Renal cortex interstitium (tissue), 11 donors: ENCODE results near the gene CLDN2. TPM values are rescaled to one million over a fixed set of nuclear protein-coding genes. Genes with fewer than 3 reads are reported as not detected.
"Not testable (repeated sequence)": the region's sequence is repeated elsewhere in the genome, so short reads cannot be mapped to it uniquely, and the experiment has no call there.

Experiments used
- DNase-seq, 11 donors: peaks; one replicate each; pipeline ENCODE4 v3.0.0-alpha.2; 2013; ENCODE audit warnings: low read depth in 9 of 11, low spot score in 4 of 11; ENCODE audit errors: extremely low read depth in 1 of 11
- polyA plus RNA-seq, 3 donors: library from polyadenylated mRNA; unstranded; fragments of 120-200 nt; gene quantifications; one replicate each; pipeline ENCODE4 v1.2.1, GENCODE V29; 2013; ENCODE audit not compliant: insufficient read length in 3 of 3

CLDN2 gene
- polyA plus RNA-seq, 3 donors: 70.1 to 78.3 (median 70.4) TPM

GRCh38 chrX:106951230-106951629 is 31.0 kb downstream of the CLDN2 start:
- DNase-seq: no peak

GRCh38 chrX:106952089-106952488 is 31.9 kb downstream of the CLDN2 start:
- DNase-seq: no peak

- DNase-seq: no peak
Measured at GRCh38 chrX:106952538-106952937, 32.3 kb downstream of the CLDN2 start.

- no peak for DNase-seq
Measured at GRCh38 chrX:106952988-106953387, 32.8 kb downstream of the CLDN2 start.

- no peak for DNase-seq
Measured at GRCh38 chrX:106954041-106954440, 33.8 kb downstream of the CLDN2 start.

GRCh38 chrX:106955004-106955772 is 35.0 kb downstream of the CLDN2 start:
- DNase-seq: no peak

- no peak for DNase-seq
Measured at GRCh38 chrX:106957856-106958255, 37.7 kb downstream of the CLDN2 start.

- DNase-seq: peak in 7 of 11 donors; percentile 2 to 23 (median 10)
Measured at GRCh38 chrX:106959901-106960300, 39.7 kb downstream of the CLDN2 start.

GRCh38 chrX:106963111-106963510 is 42.9 kb downstream of the CLDN2 start:
- no peak for DNase-seq

GRCh38 chrX:106964290-106964689 is 44.1 kb downstream of the CLDN2 start:
- DNase-seq: no peak

GRCh38 chrX:106966547-106966946 is 46.3 kb downstream of the CLDN2 start:
- DNase-seq: not testable (repeated sequence)

- no peak for DNase-seq
Measured at GRCh38 chrX:106972896-106973295, 52.7 kb downstream of the CLDN2 start.

- DNase-seq: no peak
Measured at GRCh38 chrX:106973433-106974149, 53.4 kb downstream of the CLDN2 start.

- DNase-seq: no peak
Measured at GRCh38 chrX:106976416-106976815, 56.2 kb downstream of the CLDN2 start.

Other genes with a start within 250 kb of the CLDN2 start
- 10 to 100 TPM in 2 of 3 donors, 1 to 10 TPM in 1; 9.1 to 12.7 (median 10.8) TPM for gene RNF128, start 193.7 kb upstream of the CLDN2 start, polyA plus RNA-seq
- 1 to 10 TPM; 5.0 to 6.8 (median 5.1) TPM for gene TBC1D8B, start 117.7 kb upstream of the CLDN2 start, polyA plus RNA-seq
- gene RIPPLY1, start 17.1 kb upstream of the CLDN2 start, polyA plus RNA-seq: 1 to 10 TPM; 2.4 to 3.0 (median 2.5) TPM
- 10 to 100 TPM; 18.6 to 21.1 (median 20.1) TPM for gene MORC4, start 79.8 kb downstream of the CLDN2 start, polyA plus RNA-seq
- 10 to 100 TPM; 19.6 to 28.5 (median 24.1) TPM for gene RBM41, start 198.4 kb downstream of the CLDN2 start, polyA plus RNA-seq